H9 (cell line): Measurements from ENCODE around the gene ZDHHC19. TPM values are rescaled to one million over a fixed set of nuclear protein-coding genes. Genes with fewer than 3 reads are reported as not detected.
A peak's percentile ranks its signal among the peaks of the same experiment; 100 is the strongest.

ENCODE experiments used
- DNase-seq: peaks from one replicate; pipeline ENCODE4 v3.0.0-alpha.2; 2017
- H2AFZ ChIP-seq: one replicate; pipeline ENCODE4 v1.6.1; 2013; ENCODE audit warnings: mild to moderate bottlenecking, low read length, control low read depth, moderate library complexity
- H2AK5ac ChIP-seq: 2 replicates; pipeline ENCODE4 v1.6.1; 2013; ENCODE audit warnings: low read length, control low read depth, mixed read lengths; ENCODE audit not compliant: insufficient read length
- H2BK120ac ChIP-seq: one replicate; pipeline ENCODE4 v1.6.1; 2013; ENCODE audit warnings: low read depth, mild to moderate bottlenecking, low read length, control low read depth, inconsistent platforms; ENCODE audit not compliant: poor library complexity, severe bottlenecking
- H2BK12ac ChIP-seq: 2 replicates; pipeline ENCODE4 v1.6.1; 2013; ENCODE audit warnings: low read length, control low read depth, mixed read lengths, low read depth; ENCODE audit not compliant: insufficient read length
- H2BK15ac ChIP-seq: 2 replicates; pipeline ENCODE4 v1.6.1; 2013; ENCODE audit warnings: low read depth, low read length, control low read depth
- H2BK20ac ChIP-seq: one replicate; pipeline ENCODE4 v1.6.1; 2013; ENCODE audit warnings: low read depth, mild to moderate bottlenecking, low read length, control low read depth, inconsistent platforms; ENCODE audit not compliant: poor library complexity, severe bottlenecking
- H2BK5ac ChIP-seq: 2 replicates; pipeline ENCODE4 v1.6.1; 2013; ENCODE audit warnings: low read length, control low read depth, mixed read lengths; ENCODE audit not compliant: insufficient read length
- H3K14ac ChIP-seq: 2 replicates; pipeline ENCODE4 v1.6.1; 2013; ENCODE audit warnings: low read length, control low read depth; ENCODE audit not compliant: insufficient read depth
- H3K18ac ChIP-seq: 2 replicates; pipeline ENCODE4 v1.6.1; 2013; ENCODE audit warnings: low read depth, mild to moderate bottlenecking, mixed read lengths, low read length, control low read depth; ENCODE audit not compliant: insufficient read length
- H3K23ac ChIP-seq: 2 replicates; pipeline ENCODE4 v1.6.1; 2013; ENCODE audit warnings: low read length, control low read depth, mixed read lengths, low read depth; ENCODE audit not compliant: insufficient read length
- H3K23me2 ChIP-seq: 2 replicates; pipeline ENCODE4 v1.6.1; 2013; ENCODE audit warnings: low read depth, mild to moderate bottlenecking, mixed read lengths, low read length, control low read depth; ENCODE audit not compliant: insufficient read length, poor library complexity, severe bottlenecking
- H3K27ac ChIP-seq: 2 replicates; pipeline ENCODE4 v1.5.1; 2013; ENCODE audit warnings: low read length, control low read depth, mixed read lengths, low read depth; ENCODE audit not compliant: insufficient read length
- H3K27me3 ChIP-seq: 2 replicates; pipeline ENCODE4 v1.6.1; 2013; ENCODE audit warnings: low read length, control low read depth, inconsistent platforms; ENCODE audit not compliant: insufficient read depth
- H3K4ac ChIP-seq: 2 replicates; pipeline ENCODE4 v1.6.1; 2013; ENCODE audit warnings: low read depth, mild to moderate bottlenecking, control low read depth, inconsistent platforms, low read length, moderate library complexity
- H3K4me1 ChIP-seq: 2 replicates; pipeline ENCODE4 v1.6.1; 2013; ENCODE audit warnings: low read length, control low read depth, inconsistent platforms; ENCODE audit not compliant: insufficient read depth
- H3K4me2 ChIP-seq: 2 replicates; pipeline ENCODE4 v1.6.1; 2013; ENCODE audit warnings: low read length, control low read depth, mixed read lengths; ENCODE audit not compliant: insufficient read length, insufficient read depth
- H3K56ac ChIP-seq: 2 replicates; pipeline ENCODE4 v1.6.1; 2013; ENCODE audit warnings: low read depth, mild to moderate bottlenecking, mixed read lengths, low read length, control low read depth; ENCODE audit not compliant: insufficient read length
- H3K79me1 ChIP-seq: 2 replicates; pipeline ENCODE4 v1.6.1; 2013; ENCODE audit warnings: low read depth, mild to moderate bottlenecking, moderate library complexity, low read length, control low read depth, inconsistent platforms; ENCODE audit not compliant: insufficient read depth, poor library complexity, severe bottlenecking
- H3K79me2 ChIP-seq: 2 replicates; pipeline ENCODE4 v1.6.1; 2013; ENCODE audit warnings: low read length, control low read depth, inconsistent platforms; ENCODE audit not compliant: insufficient read depth
- H3K9ac ChIP-seq: 2 replicates; pipeline ENCODE4 v1.6.1; 2013; ENCODE audit warnings: low read length, control low read depth, mixed read lengths; ENCODE audit not compliant: insufficient read length; ENCODE audit errors: extremely low read depth
- H3K9me3 ChIP-seq: one replicate; pipeline ENCODE4 v1.6.1; 2013; ENCODE audit warnings: low read depth, low read length, inconsistent platforms; ENCODE audit not compliant: control insufficient read depth
- H3T11ph ChIP-seq: one replicate; pipeline ENCODE4 v1.6.1; 2013; ENCODE audit warnings: mild to moderate bottlenecking, low read length, control low read depth, inconsistent platforms
- H4K20me1 ChIP-seq: one replicate; pipeline ENCODE4 v1.6.1; 2013; ENCODE audit not compliant: control insufficient read depth, insufficient read length, insufficient read depth
- H4K5ac ChIP-seq: 2 replicates; pipeline ENCODE4 v1.6.1; 2013; ENCODE audit warnings: low read depth, mild to moderate bottlenecking, mixed read lengths, low read length, control low read depth; ENCODE audit not compliant: insufficient read length
- H4K8ac ChIP-seq: replicated peaks from 2 replicates; pipeline ENCODE4 v1.6.1; 2013; ENCODE audit warnings: low read length, control low read depth, mixed read lengths, low read depth; ENCODE audit not compliant: insufficient read length
- H4K91ac ChIP-seq: 2 replicates; pipeline ENCODE4 v1.6.1; 2013; ENCODE audit warnings: low read depth, mild to moderate bottlenecking, moderate library complexity, mixed read lengths, low read length, control low read depth; ENCODE audit not compliant: insufficient read length
- H3K27ac Mint-ChIP-seq, 3 experiments: 2 replicates in 2 of 3; 3 replicates in 1 of 3; pipeline ENCODE4 v1.8.0; 2020 to 2021; ENCODE audit warnings: mixed read lengths in 3 of 3, mild to moderate bottlenecking in 1 of 3, moderate library complexity in 1 of 3
- H3K27me3 Mint-ChIP-seq: 2 replicates; pipeline ENCODE4 v1.8.0; 2021; ENCODE audit warnings: low read depth, mild to moderate bottlenecking, moderate library complexity, mixed read lengths
- H3K36me3 Mint-ChIP-seq, 3 experiments: 2 replicates in 2 of 3; 3 replicates in 1 of 3; pipeline ENCODE4 v1.8.0; 2020 to 2021; ENCODE audit warnings: low read depth in 3 of 3, mixed read lengths in 3 of 3; ENCODE audit not compliant: insufficient read depth in 1 of 3
- H3K4me1 Mint-ChIP-seq, 2 experiments: 2 replicates each; pipeline ENCODE4 v1.8.0; 2020; ENCODE audit warnings: mixed read lengths in 2 of 2
- H3K4me3 Mint-ChIP-seq, 2 experiments: 2 replicates in 1 of 2; 3 replicates in 1 of 2; pipeline ENCODE4 v1.8.0; 2020 to 2021; ENCODE audit warnings: mild to moderate bottlenecking in 2 of 2, mixed read lengths in 2 of 2, moderate library complexity in 1 of 2
- H3K9me3 Mint-ChIP-seq, 2 experiments: 2 replicates in 1 of 2; 3 replicates in 1 of 2; pipeline ENCODE4 v1.8.0; 2020; ENCODE audit warnings: mild to moderate bottlenecking in 2 of 2, mixed read lengths in 2 of 2, moderate library complexity in 1 of 2
- CTCF ChIP-seq: fragments of 200-600 bp; sonication (generic); conservative IDR thresholded peaks from 3 replicates; pipeline ENCODE4 v1.8.0; 2021; ENCODE audit warnings: antibody characterized with exemption, mild to moderate bottlenecking
- WGBS: extraction: QIAGEN DNeasy Blood & Tissue Kit; methylation state at CpG from one replicate; pipeline ENCODE4 v1.1.7; 2013; ENCODE audit warnings: missing lambda C conversion rate, low lambda C conversion rate, mixed read lengths; ENCODE audit not compliant: insufficient read length; ENCODE audit errors: extremely low coverage; 5-methylcytosine and 5-hydroxymethylcytosine counted together
- total RNA-seq: library from RNA; stranded (reverse); gene quantifications from 2 replicates; pipeline ENCODE4 v1.2.1, GENCODE V29; 2021

ZDHHC19 gene
- total RNA-seq, 1 experiment from 2014 or later, result 2.2 TPM

DNA sequence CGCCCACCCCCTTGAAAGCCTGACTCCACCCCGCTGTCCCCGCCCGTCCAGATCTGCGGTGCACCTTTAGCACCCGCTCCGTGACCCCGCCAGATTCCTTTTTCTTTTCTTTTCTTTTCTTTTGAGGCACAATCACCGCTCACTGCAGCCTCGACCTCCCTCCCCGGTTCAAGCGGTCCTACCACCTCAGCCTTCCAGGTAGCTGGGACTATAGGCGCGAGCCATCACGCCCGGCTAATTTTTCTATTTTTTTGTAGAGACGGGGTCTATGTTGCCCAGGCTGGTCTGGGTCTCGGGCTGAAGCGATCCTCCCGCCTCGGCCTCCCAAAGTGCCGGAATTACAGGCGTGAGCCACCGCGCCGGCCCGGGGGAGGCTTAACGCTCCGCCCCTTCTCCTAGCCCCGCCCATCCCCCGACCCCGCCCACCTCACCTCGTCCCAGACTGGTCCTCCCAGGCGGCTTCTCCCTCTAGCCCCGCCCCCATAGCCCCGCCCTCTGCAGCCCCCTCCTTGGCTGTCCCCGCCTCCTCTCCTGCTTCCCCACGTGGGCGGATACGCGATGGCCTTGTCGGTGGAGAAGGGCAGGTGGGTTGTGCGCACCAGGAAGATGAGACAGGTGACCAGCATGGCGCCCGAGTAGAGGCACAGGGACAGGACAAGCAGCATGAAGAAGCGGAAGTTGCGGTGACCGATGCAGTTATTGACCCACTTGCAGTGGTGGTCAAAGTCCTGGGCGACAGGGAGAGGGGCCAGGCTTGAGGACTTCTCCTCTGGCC lies 3.2 kb downstream of the ZDHHC19 start:
- peaks cover 0 to 4% (median 2%) of the 10 kb centered on the region in 3 experiments; a peak in 2 of 7 replicates for H3K36me3 Mint-ChIP-seq

More for the DNA sequence above, 3.2 kb downstream of the ZDHHC19 start:
- Histone ChIP-seq H3K23ac (no peak overlapping the region), H4K20me1 (no peaks in the 10 kb centered on the region), H3K14ac (peak overlapping the region; percentile 67; the same call in 1 of the 2 replicates), H2BK15ac (no peak overlapping the region), H3K4ac (no peak overlapping the region), H3K27me3 (no peaks in the 10 kb centered on the region; the same call in 1 of the 2 replicates), H3K9me3 (no peaks in the 10 kb centered on the region), H2BK120ac (no peak overlapping the region), H3K4me2 (peak overlapping the region; percentile 69), H3K23me2 (peaks cover 8% of the 10 kb centered on the region), H4K91ac (no peak overlapping the region), H3K9ac (no peak overlapping the region), H2AFZ (peak overlapping the region; percentile 18), H2BK20ac (no peak overlapping the region), H3K18ac (no peak overlapping the region), H3K79me2 (no peaks in the 10 kb centered on the region), H2BK12ac (no peak overlapping the region), H2AK5ac (no peak overlapping the region), H2BK5ac (no peak overlapping the region), H3K56ac (no peak overlapping the region), H3K27ac (no peak overlapping the region), H3K4me1 (no peaks in the 10 kb centered on the region), H4K5ac (no peak overlapping the region), H3K79me1 (no peaks in the 10 kb centered on the region), H4K8ac (no peak overlapping the region), H3T11ph (no peak overlapping the region)
- DNase-seq, result peak; percentile 96
- no CpG with 5 or more reads among the region's 49 CpGs for WGBS
- H3K9me3 Mint-ChIP-seq, result peaks cover 0 to 2% of the 10 kb centered on the region in 2 experiments; a peak in 1 of 5 replicates
- peak overlapping the region; percentile 67 to 83 for H3K4me3 Mint-ChIP-seq
- peaks cover 0 to 18% of the 10 kb centered on the region in 2 experiments; a peak in 3 of 4 replicates for H3K4me1 Mint-ChIP-seq
- no peak for TF ChIP-seq CTCF
- peak overlapping the region in 1 of 3 experiments; percentile 84; a peak in 2 of 7 replicates for H3K27ac Mint-ChIP-seq
- H3K27me3 Mint-ChIP-seq, result peaks cover 22% of the 10 kb centered on the region
